Activated T-helper 1 cell treated with anti-CD3 and anti-CD28 coated beads, Interleukin-12 subunit alpha, Interleukin-12 subunit beta, Interleukin-2, Interleukin-4 antibody, amounts not matched to agents 30 ng/mL and 10 ng/mL and 1 ng/mL, durations not matched to agents 14 hours and 24 hours and 36 hours (primary cell): Measurements from ENCODE around the gene PCNX1. TPM values are rescaled to one million over a fixed set of nuclear protein-coding genes. Genes with fewer than 3 reads are reported as not detected.
"Not testable (repeated sequence)": the region's sequence is repeated elsewhere in the genome, so short reads cannot be mapped to it uniquely, and the experiment has no call there.

Source experiments
- DNase-seq: peaks from one replicate; pipeline ENCODE4 v3.0.0; 2021; ENCODE audit warnings: low spot score
- H3K27ac Mint-ChIP-seq: one replicate; pipeline ENCODE4 v1.8.0; 2021; ENCODE audit warnings: mild to moderate bottlenecking, mixed read lengths
- H3K27me3 Mint-ChIP-seq: one replicate; pipeline ENCODE4 v1.8.0; 2022; ENCODE audit warnings: mild to moderate bottlenecking, moderate library complexity, mixed read lengths; ENCODE audit not compliant: insufficient read depth
- H3K36me3 Mint-ChIP-seq: one replicate; pipeline ENCODE4 v1.8.0; 2021; ENCODE audit warnings: low read depth, mixed read lengths
- H3K4me1 Mint-ChIP-seq: one replicate; pipeline ENCODE4 v1.8.0; 2021; ENCODE audit warnings: low read depth, mixed read lengths
- H3K4me3 Mint-ChIP-seq: one replicate; pipeline ENCODE4 v1.8.0; 2021; ENCODE audit warnings: mild to moderate bottlenecking, moderate library complexity, mixed read lengths
- H3K9me3 Mint-ChIP-seq: one replicate; pipeline ENCODE4 v1.8.0; 2021; ENCODE audit warnings: mixed read lengths
- intact Hi-C: fragments of 100-400 bp; cut with micrococcal nuclease; formaldehyde crosslinking; loops from one replicate; pipeline ENCODE4 v1.15.1; 2024
- total RNA-seq: library from RNA; stranded (reverse); gene quantifications from 2 replicates; pipeline ENCODE4 v1.2.3, GENCODE V29; 2022

PCNX1 gene
- total RNA-seq, 1 donor from 2014 or later: 37.9 TPM

DNA sequence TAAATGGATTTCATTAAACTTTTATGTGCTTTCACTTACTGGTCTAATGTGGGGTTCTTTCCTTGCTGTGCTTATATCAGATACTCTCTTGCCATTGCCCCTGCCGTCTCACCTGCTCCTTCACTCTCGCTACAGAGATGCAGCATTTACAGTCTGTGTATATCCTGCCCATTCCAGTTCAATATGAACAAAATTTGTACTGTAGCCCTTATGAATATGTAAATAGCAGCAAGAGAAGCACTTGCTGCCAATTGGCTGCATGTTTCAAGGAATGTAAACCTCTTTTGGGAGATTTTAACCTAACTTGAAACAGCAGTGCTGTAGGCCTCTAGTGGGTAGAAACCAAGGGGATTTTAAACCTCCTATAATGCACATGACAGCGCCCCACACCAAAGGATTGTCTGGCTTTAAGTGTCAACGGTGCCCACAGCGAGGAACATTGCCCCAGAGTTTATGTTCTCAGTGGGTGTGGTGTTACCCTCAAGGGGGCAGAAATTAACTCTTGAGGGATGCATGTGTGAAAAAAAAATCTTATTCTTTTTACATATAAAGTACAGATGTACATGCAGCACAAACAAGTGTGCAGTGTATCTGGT lies 19.1 kb downstream of the PCNX1 start:
- DNase-seq: no peak
- H3K27me3 Mint-ChIP-seq: no peaks in the 10 kb centered on the region
- H3K4me3 Mint-ChIP-seq: no peak overlapping the region
- no peak overlapping the region for H3K27ac Mint-ChIP-seq
- H3K9me3 Mint-ChIP-seq: no peaks in the 10 kb centered on the region
- peaks cover 7% of the 10 kb centered on the region for H3K36me3 Mint-ChIP-seq
- peaks cover 48% of the 10 kb centered on the region for H3K4me1 Mint-ChIP-seq
- intact Hi-C loops: no loop called here

DNA sequence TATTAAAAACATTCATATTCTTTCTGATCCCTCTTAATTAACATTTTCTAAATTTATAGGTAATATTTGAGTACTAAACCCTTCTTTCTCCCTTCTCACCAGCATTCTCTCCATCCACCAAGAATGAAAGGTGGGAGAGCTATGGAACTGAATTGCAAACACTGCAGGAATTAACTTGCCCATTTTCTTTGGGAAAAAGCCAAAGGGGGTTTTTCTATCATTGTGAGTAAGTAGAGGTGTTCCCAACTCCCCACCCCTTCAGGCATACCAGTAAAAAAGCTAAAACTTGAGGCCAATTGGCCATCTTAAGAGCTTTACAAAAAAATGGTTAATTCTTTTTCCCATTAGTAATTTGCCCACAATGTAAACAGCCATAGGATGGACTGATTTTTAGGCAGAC lies 23.7 kb downstream of the PCNX1 start:
- H3K4me3 Mint-ChIP-seq: no peak overlapping the region
- no peaks in the 10 kb centered on the region for H3K27me3 Mint-ChIP-seq
- H3K36me3 Mint-ChIP-seq: peaks cover 4% of the 10 kb centered on the region
- DNase-seq: no peak
- H3K9me3 Mint-ChIP-seq: no peaks in the 10 kb centered on the region
- intact Hi-C loops: no loop called here
- H3K4me1 Mint-ChIP-seq: peaks cover 51% of the 10 kb centered on the region
- H3K27ac Mint-ChIP-seq: no peak overlapping the region

GRCh38 chr14:70934084-70934483 lies 26.8 kb downstream of the PCNX1 start:
- Mint-ChIP-seq H3K4me3 (no peak overlapping the region), H3K36me3 (peaks cover 16% of the 10 kb centered on the region), H3K9me3 (peaks cover 15% of the 10 kb centered on the region), H3K27me3 (no peaks in the 10 kb centered on the region), H3K27ac (no peak overlapping the region), H3K4me1 (peaks cover 62% of the 10 kb centered on the region)
- no peak for DNase-seq
- intact Hi-C loops: loop anchor here (2.0 kb wide), 4 partner anchors 13 to 61 kb away; no protein-coding TSS in a partner anchor

DNA sequence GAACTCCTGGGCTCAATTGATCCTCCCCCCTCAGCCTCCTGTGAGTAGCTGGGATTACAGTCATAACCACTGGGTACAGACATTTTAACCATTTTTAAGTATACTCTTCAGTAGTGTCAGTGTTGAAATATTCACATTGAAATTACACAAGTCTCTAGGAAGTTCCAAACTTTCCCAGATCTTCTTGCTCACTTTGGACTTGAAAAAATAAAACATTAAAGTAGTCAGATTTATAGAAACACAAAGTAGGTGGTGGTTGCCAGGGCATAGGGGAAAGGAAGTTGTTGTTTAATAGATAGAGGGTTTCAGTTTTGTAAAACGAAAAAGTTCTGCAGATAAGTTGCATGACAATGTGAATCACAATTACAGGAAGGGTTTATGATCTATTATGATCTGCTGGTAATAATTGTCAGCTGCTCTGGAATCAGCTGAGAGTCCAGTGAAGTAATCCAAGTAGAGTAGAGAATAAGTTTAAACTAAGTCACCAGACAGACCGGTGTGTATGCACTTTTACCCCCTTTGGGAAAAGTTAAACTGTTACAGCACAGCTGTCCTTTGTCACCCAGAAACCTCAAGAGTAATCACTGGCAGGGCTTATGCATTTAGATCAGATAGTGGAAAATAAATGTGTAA lies 27.4 kb downstream of the PCNX1 start:
- no peak for DNase-seq
- intact Hi-C loops: loop anchor here (2.0 kb wide), 4 partner anchors 14 to 62 kb away; no protein-coding TSS in a partner anchor
- Mint-ChIP-seq H3K27ac (peak overlapping the region; percentile 67), H3K9me3 (peaks cover 20% of the 10 kb centered on the region), H3K4me1 (peaks cover 62% of the 10 kb centered on the region), H3K36me3 (peaks cover 19% of the 10 kb centered on the region), H3K27me3 (no peaks in the 10 kb centered on the region), H3K4me3 (peak overlapping the region; percentile 53)

GRCh38 chr14:70935135-70935534 lies 27.9 kb downstream of the PCNX1 start:
- Mint-ChIP-seq H3K36me3 (peaks cover 24% of the 10 kb centered on the region), H3K27ac (peak overlapping the region; percentile 12), H3K4me1 (peaks cover 62% of the 10 kb centered on the region), H3K27me3 (no peaks in the 10 kb centered on the region), H3K9me3 (peaks cover 24% of the 10 kb centered on the region), H3K4me3 (peak overlapping the region; percentile 13)
- DNase-seq: no peak
- intact Hi-C loops: loop anchor here (2.0 kb wide), 4 partner anchors 14 to 62 kb away; no protein-coding TSS in a partner anchor

DNA sequence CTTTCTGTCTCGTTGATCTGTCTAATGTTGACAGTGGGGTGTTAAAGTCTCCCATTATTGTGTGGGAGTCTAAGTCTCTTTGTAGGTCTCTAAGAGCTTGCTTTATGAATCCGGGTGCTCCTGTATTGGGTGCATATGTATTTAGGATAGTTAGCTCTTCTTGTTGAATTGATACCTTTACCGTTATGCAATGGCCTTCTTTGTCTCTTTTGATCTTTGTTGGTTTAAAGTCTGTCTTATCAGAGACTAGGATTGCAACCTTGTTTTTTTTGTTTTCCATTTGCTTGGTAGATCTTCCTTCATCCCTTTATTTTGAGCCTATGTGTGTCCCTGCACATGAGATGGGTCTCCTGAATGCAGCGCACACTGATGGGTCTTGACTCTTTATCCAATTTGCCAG lies 32.4 kb downstream of the PCNX1 start:
- H3K4me3 Mint-ChIP-seq, H3K27me3 Mint-ChIP-seq, intact Hi-C loops, DNase-seq: not testable (repeated sequence)
- Mint-ChIP-seq H3K4me1 (peaks cover 75% of the 10 kb centered on the region), H3K27ac (peak overlapping the region; percentile 26), H3K36me3 (peaks cover 60% of the 10 kb centered on the region), H3K9me3 (peaks cover 59% of the 10 kb centered on the region)

- H3K4me1 Mint-ChIP-seq: peaks cover 61% of the 10 kb centered on the region
- H3K36me3 Mint-ChIP-seq: peaks cover 68% of the 10 kb centered on the region
- H3K27me3 Mint-ChIP-seq, intact Hi-C loops: not testable (repeated sequence)
- peaks cover 73% of the 10 kb centered on the region for H3K9me3 Mint-ChIP-seq
- H3K4me3 Mint-ChIP-seq: peak overlapping the region; percentile 42
- H3K27ac Mint-ChIP-seq: peak overlapping the region; percentile 82
- DNase-seq: peak; percentile 74
Measured at GRCh38 chr14:70941637-70942341, 34.5 kb downstream of the PCNX1 start.

GRCh38 chr14:70942342-70942706 lies 35.1 kb downstream of the PCNX1 start:
- H3K4me3 Mint-ChIP-seq: no peak overlapping the region
- H3K27ac Mint-ChIP-seq: peak overlapping the region; percentile 70
- peaks cover 71% of the 10 kb centered on the region for H3K36me3 Mint-ChIP-seq
- H3K9me3 Mint-ChIP-seq: peaks cover 75% of the 10 kb centered on the region
- peaks cover 56% of the 10 kb centered on the region for H3K4me1 Mint-ChIP-seq
- intact Hi-C loops: no loop called here
- H3K27me3 Mint-ChIP-seq: no peaks in the 10 kb centered on the region
- DNase-seq: no peak

DNA sequence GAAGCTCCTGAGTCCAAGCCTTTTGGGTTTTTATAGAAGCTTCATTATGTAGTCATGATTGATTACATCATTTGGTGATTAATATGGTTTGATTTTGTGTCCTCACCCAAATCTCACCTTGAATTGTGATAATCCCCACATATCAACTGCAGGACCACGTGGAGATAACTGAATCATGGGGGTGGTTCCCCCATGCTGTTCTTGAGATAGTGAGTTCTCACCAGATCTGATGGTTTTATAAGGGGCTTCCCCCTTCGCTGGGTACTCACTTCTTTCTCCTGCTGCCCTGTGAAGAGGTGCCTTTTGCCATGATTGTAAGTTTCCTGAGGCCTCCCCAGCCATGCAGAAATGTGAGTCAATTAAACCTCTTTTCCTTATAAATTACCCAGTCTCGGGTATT lies 35.5 kb downstream of the PCNX1 start:
- Mint-ChIP-seq H3K4me1 (peaks cover 52% of the 10 kb centered on the region), H3K27ac (peak overlapping the region; percentile 70), H3K36me3 (peaks cover 74% of the 10 kb centered on the region), H3K9me3 (peaks cover 75% of the 10 kb centered on the region)
- DNase-seq, H3K27me3 Mint-ChIP-seq, intact Hi-C loops, H3K4me3 Mint-ChIP-seq: not testable (repeated sequence)

GRCh38 chr14:70943838-70944237 lies 36.6 kb downstream of the PCNX1 start:
- Mint-ChIP-seq H3K9me3 (peaks cover 78% of the 10 kb centered on the region), H3K4me1 (peaks cover 46% of the 10 kb centered on the region), H3K27me3 (no peaks in the 10 kb centered on the region), H3K36me3 (peaks cover 77% of the 10 kb centered on the region), H3K4me3 (no peak overlapping the region), H3K27ac (peak overlapping the region; percentile 40)
- DNase-seq: no peak
- intact Hi-C loops: no loop called here

- Mint-ChIP-seq H3K4me3 (no peak overlapping the region), H3K27ac (no peak overlapping the region), H3K27me3 (no peaks in the 10 kb centered on the region), H3K4me1 (peaks cover 12% of the 10 kb centered on the region), H3K36me3 (peaks cover 62% of the 10 kb centered on the region), H3K9me3 (peaks cover 51% of the 10 kb centered on the region)
- intact Hi-C loops: no loop called here
- DNase-seq: no peak
Measured at GRCh38 chr14:70947739-70948138, 40.5 kb downstream of the PCNX1 start.

DNA sequence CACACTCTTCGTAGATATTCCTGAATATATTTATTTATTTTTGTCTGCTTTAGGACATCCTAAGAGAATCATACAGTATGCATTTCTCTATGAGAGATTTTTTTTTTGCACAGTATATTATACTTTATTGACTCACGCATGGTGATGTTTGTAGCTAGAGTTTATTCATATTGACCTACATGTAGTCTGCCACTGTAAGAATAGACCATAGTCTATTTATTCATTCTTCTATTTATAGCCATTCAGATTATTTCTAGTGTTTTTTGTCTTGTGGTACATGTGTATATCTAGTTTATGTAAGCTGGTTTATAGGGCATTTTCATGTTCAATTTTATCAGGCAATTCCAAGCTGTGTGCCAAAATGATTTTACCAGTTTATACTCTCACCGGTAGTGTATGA lies 45.2 kb downstream of the PCNX1 start:
- H3K27ac Mint-ChIP-seq: no peak overlapping the region
- peaks cover 7% of the 10 kb centered on the region for H3K9me3 Mint-ChIP-seq
- no peak for DNase-seq
- peaks cover 26% of the 10 kb centered on the region for H3K36me3 Mint-ChIP-seq
- no peak overlapping the region for H3K4me3 Mint-ChIP-seq
- H3K4me1 Mint-ChIP-seq: peaks cover 20% of the 10 kb centered on the region
- H3K27me3 Mint-ChIP-seq: no peaks in the 10 kb centered on the region
- intact Hi-C loops: no loop called here

DNA sequence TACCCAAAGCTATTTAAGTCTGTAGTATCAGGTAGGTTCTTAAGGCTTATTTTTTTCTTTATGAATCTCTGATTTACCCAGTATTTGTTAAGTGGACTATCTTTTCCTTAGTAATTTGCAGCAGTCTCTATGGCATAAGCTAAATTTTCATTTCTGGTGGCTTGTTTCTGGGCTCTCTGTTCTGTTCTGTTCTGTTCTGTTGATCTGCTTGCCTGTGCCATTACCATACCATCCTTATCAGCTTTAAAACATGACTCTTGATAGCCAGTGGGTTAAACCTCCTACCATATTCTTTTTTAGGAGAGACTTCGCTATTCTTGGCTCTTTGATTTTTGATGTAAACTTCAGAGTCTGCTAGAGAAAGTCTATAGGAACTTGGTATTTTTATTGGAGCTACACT lies 46.8 kb downstream of the PCNX1 start:
- DNase-seq: no peak
- Mint-ChIP-seq H3K27ac (no peak overlapping the region), H3K4me1 (peaks cover 20% of the 10 kb centered on the region), H3K9me3 (no peaks in the 10 kb centered on the region), H3K36me3 (peaks cover 22% of the 10 kb centered on the region), H3K4me3 (no peak overlapping the region), H3K27me3 (no peaks in the 10 kb centered on the region)
- intact Hi-C loops: loop anchor here (2.0 kb wide), 1 partner anchor 33 kb away; no protein-coding TSS in a partner anchor
